Activated naive CD8-positive, alpha-beta T cell treated with anti-CD3 and anti-CD28 coated beads, Interleukin-2, amount 50 U/mL, for 24 hours (primary cell): Measurements from ENCODE around the gene C10orf71.

Experiments
- ATAC-seq: fragments of 150-1000 bp; cut with Tn5 transposase; one replicate; pipeline ENCODE4 v1.10.0; 2021
- DNase-seq: peaks from one replicate; pipeline ENCODE4 v3.0.0; 2021
- H3K27ac Mint-ChIP-seq: one replicate; pipeline ENCODE4 v1.8.0; 2021; ENCODE audit warnings: mild to moderate bottlenecking, mixed read lengths
- H3K27me3 Mint-ChIP-seq: one replicate; pipeline ENCODE4 v1.8.0; 2021; ENCODE audit warnings: mixed read lengths
- H3K36me3 Mint-ChIP-seq: one replicate; pipeline ENCODE4 v1.8.0; 2021; ENCODE audit warnings: low read depth, mixed read lengths
- H3K4me1 Mint-ChIP-seq: one replicate; pipeline ENCODE4 v1.8.0; 2021; ENCODE audit warnings: mixed read lengths
- H3K4me3 Mint-ChIP-seq: one replicate; pipeline ENCODE4 v1.8.0; 2021; ENCODE audit warnings: mild to moderate bottlenecking, moderate library complexity, mixed read lengths
- H3K9me3 Mint-ChIP-seq: one replicate; pipeline ENCODE4 v1.8.0; 2021; ENCODE audit warnings: mixed read lengths

The C10orf71 gene

GRCh38 chr10:49310460-49310859 lies 11.5 kb downstream of the C10orf71 start:
- ATAC-seq = peak; percentile 91

GRCh38 chr10:49310901-49311554 lies 12.1 kb downstream of the C10orf71 start:
- peaks cover 29% of the 10 kb centered on the region for H3K4me1 Mint-ChIP-seq
- peak overlapping the region; percentile 88 for H3K27ac Mint-ChIP-seq

More at GRCh38 chr10:49310460-49310859, 11.5 kb downstream of the C10orf71 start:
- Mint-ChIP-seq H3K36me3 (no peaks in the 10 kb centered on the region), H3K4me1 (peaks cover 29% of the 10 kb centered on the region), H3K9me3 (no peaks in the 10 kb centered on the region), H3K27me3 (peaks cover 2% of the 10 kb centered on the region), H3K27ac (peak overlapping the region; percentile 88), H3K4me3 (no peak overlapping the region)
- DNase-seq = peak; percentile 10

DNA sequence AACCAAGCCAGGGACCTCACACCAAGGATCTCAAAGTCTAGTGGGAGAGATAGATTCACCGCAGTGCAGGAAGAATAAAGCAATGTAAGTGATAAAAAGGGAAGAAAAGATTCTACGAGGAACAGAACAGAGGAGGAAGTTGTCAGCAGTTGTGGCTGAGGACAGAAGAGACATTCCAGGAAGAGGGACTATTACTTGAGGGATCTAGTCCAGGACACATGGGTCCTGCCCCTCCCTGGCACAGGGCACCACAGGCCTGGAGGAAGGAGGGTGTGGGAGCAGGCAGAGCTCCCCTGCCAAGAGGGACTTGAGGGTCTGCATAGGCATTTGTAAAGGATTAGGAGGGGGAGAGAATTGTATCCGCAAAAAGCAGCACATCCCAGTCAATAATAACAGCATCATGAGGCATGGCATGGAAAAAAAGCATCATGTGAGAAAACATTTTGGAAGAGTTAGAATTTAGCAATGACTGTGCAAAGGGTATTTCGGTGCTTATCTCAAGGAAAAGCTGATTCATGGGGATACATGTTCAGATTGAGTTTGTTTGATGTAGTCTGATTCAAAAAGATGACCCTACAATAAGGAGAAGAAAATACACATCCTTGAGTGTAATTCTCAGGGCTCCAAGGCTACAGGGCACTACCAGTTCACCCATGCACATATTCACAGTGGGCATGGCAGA lies 12.7 kb downstream of the C10orf71 start:
- H3K9me3 Mint-ChIP-seq = no peaks in the 10 kb centered on the region
- ATAC-seq = no peak
- no peak overlapping the region for H3K27ac Mint-ChIP-seq
- peaks cover 2% of the 10 kb centered on the region for H3K27me3 Mint-ChIP-seq
- no peaks in the 10 kb centered on the region for H3K36me3 Mint-ChIP-seq
- no peak for DNase-seq
- H3K4me1 Mint-ChIP-seq = peaks cover 29% of the 10 kb centered on the region
- H3K4me3 Mint-ChIP-seq = no peak overlapping the region

More at GRCh38 chr10:49310901-49311554, 12.1 kb downstream of the C10orf71 start:
- no peak for DNase-seq
- no peak for ATAC-seq
- Mint-ChIP-seq H3K27me3 (peaks cover 2% of the 10 kb centered on the region), H3K9me3 (no peaks in the 10 kb centered on the region), H3K4me3 (no peak overlapping the region), H3K36me3 (no peaks in the 10 kb centered on the region)

DNA sequence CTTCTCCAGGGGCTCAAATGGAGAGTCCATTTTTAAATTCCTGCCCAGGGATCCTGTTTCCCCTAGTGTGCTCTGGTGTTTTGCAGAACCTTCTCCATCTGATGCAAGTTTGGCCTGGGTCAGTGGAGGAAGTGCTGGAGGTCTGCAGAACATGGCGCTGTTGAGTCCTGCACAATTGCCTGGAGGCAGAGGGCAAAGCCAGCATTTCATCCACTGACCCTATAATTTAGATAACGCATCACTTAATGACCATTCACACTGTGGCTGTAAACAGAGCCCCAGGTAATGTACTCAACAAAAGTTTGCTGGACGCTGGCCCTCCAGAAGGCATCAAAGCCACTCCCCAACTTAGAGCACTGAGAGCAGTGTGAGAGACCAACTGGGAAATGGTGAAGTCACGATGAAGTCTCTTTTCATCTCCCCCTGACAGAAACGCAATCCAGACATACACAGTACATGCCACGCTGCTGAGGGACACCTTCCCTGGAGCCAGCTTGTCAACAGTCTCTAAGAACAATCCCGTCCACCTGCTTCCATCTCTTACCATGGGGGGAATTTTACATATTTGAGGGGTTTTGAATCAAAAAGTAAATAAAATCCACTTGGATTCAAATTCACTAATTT lies 13.4 kb downstream of the C10orf71 start:
- Mint-ChIP-seq H3K9me3 (no peaks in the 10 kb centered on the region), H3K36me3 (no peaks in the 10 kb centered on the region), H3K4me1 (peaks cover 29% of the 10 kb centered on the region), H3K4me3 (no peak overlapping the region), H3K27me3 (peaks cover 2% of the 10 kb centered on the region), H3K27ac (peak overlapping the region; percentile 29)
- DNase-seq (no peak), ATAC-seq (no peak)

DNA sequence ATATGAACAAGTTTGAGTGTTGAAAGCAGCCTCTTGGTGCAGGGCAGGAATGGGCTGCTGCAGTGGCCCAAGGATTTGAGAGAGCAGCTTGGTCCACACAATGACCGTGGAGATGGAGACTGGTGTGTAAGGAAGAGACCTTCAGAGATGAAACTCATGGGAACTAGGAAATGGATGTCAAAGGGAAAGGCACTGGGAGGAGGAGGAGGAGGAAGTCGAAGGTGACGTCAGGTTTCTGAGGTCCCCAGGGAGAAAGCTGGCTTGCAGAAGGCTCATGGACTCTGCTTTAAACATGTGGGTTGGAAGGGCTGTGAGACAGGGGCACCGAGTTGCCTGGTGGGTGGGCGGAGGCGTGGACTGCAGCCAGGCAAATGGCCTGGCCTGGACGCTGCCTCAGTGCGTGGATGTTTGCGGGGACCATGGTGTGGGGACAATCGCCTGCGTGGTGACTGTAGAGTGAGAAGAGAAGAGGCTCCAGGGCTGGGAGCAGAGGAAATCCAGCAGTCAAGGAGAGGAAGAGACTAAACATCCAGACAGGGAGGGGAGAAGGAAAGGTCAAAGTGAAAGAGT lies 14.6 kb downstream of the C10orf71 start:
- peaks cover 29% of the 10 kb centered on the region for H3K4me1 Mint-ChIP-seq

DNA sequence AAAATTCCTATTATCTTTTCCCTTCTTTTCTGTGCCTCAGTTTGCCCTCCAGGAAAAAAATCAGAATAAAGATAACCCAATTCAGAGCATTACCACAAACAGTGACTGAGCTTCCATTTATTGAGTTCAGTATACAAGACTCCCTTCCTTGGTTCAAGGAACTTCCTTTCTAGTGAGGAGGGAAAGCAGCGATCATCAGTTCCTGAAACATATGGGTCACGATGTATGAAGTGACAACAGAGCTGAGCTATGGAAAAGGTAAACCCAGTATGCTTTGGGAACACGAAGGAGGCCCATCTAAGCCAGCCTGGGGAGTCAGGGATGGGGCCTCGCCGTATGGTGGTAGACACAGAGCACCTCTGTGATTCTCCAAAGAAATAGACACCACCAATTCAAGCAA lies 15.8 kb downstream of the C10orf71 start:
- Mint-ChIP-seq H3K4me3 (no peak overlapping the region), H3K27me3 (peaks cover 2% of the 10 kb centered on the region), H3K9me3 (no peaks in the 10 kb centered on the region), H3K36me3 (no peaks in the 10 kb centered on the region), H3K27ac (no peak overlapping the region), H3K4me1 (peaks cover 22% of the 10 kb centered on the region)
- ATAC-seq = no peak
- no peak for DNase-seq

More for the DNA sequence above, 14.6 kb downstream of the C10orf71 start:
- no peak overlapping the region for H3K27ac Mint-ChIP-seq
- H3K27me3 Mint-ChIP-seq = peaks cover 2% of the 10 kb centered on the region
- no peaks in the 10 kb centered on the region for H3K9me3 Mint-ChIP-seq
- no peak overlapping the region for H3K4me3 Mint-ChIP-seq
- H3K36me3 Mint-ChIP-seq = no peaks in the 10 kb centered on the region
- no peak for ATAC-seq
- DNase-seq = no peak

DNA sequence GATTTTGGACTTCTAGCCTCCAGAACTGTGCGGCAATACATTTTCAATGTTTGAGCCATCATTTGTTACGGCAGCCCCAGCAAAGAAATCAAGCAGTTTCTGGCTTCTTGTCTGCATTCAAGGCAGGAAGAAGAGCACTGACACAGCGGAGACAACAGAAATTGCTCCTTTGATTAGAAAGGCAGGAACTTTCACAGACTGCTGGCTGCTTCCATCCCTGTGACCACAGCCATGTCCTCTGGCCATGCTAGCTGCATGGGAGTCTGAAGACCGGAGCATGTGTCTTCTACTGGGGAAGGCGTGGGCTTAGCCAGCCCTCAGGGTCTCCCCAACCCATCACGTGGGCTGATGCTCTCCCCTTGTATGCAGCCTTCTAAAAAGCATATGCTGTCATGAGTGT lies 19.1 kb downstream of the C10orf71 start:
- H3K27ac Mint-ChIP-seq = no peak overlapping the region
- H3K36me3 Mint-ChIP-seq = no peaks in the 10 kb centered on the region
- no peaks in the 10 kb centered on the region for H3K4me1 Mint-ChIP-seq
- DNase-seq (no peak), ATAC-seq (no peak)
- H3K4me3 Mint-ChIP-seq = no peak overlapping the region
- H3K9me3 Mint-ChIP-seq = no peaks in the 10 kb centered on the region
- peaks cover 2% of the 10 kb centered on the region for H3K27me3 Mint-ChIP-seq

GRCh38 chr10:49318755-49319154 lies 19.8 kb downstream of the C10orf71 start:
- H3K27ac Mint-ChIP-seq = no peak overlapping the region

GRCh38 chr10:49319206-49319605 lies 20.2 kb downstream of the C10orf71 start:
- Mint-ChIP-seq H3K4me3 (no peak overlapping the region), H3K4me1 (no peaks in the 10 kb centered on the region), H3K27me3 (no peaks in the 10 kb centered on the region), H3K36me3 (no peaks in the 10 kb centered on the region), H3K27ac (no peak overlapping the region), H3K9me3 (no peaks in the 10 kb centered on the region)
- no peak for DNase-seq
- ATAC-seq = no peak

More at GRCh38 chr10:49318755-49319154, 19.8 kb downstream of the C10orf71 start:
- H3K36me3 Mint-ChIP-seq = no peaks in the 10 kb centered on the region
- no peaks in the 10 kb centered on the region for H3K27me3 Mint-ChIP-seq
- no peaks in the 10 kb centered on the region for H3K4me1 Mint-ChIP-seq
- no peak overlapping the region for H3K4me3 Mint-ChIP-seq
- no peak for DNase-seq
- no peaks in the 10 kb centered on the region for H3K9me3 Mint-ChIP-seq
- ATAC-seq = no peak

- ATAC-seq = no peak
- no peak for DNase-seq
- no peaks in the 10 kb centered on the region for H3K4me1 Mint-ChIP-seq
- no peak overlapping the region for H3K27ac Mint-ChIP-seq
- no peaks in the 10 kb centered on the region for H3K9me3 Mint-ChIP-seq
- no peaks in the 10 kb centered on the region for H3K36me3 Mint-ChIP-seq
- no peak overlapping the region for H3K4me3 Mint-ChIP-seq
- no peaks in the 10 kb centered on the region for H3K27me3 Mint-ChIP-seq
Observed at GRCh38 chr10:49320191-49320590, 21.2 kb downstream of the C10orf71 start.

GRCh38 chr10:49321021-49321420 lies 22.1 kb downstream of the C10orf71 start:
- H3K4me1 Mint-ChIP-seq = no peaks in the 10 kb centered on the region
- H3K27ac Mint-ChIP-seq = no peak overlapping the region
- H3K9me3 Mint-ChIP-seq = no peaks in the 10 kb centered on the region
- DNase-seq (no peak), ATAC-seq (no peak)
- no peaks in the 10 kb centered on the region for H3K27me3 Mint-ChIP-seq
- no peaks in the 10 kb centered on the region for H3K36me3 Mint-ChIP-seq
- no peak overlapping the region for H3K4me3 Mint-ChIP-seq

DNA sequence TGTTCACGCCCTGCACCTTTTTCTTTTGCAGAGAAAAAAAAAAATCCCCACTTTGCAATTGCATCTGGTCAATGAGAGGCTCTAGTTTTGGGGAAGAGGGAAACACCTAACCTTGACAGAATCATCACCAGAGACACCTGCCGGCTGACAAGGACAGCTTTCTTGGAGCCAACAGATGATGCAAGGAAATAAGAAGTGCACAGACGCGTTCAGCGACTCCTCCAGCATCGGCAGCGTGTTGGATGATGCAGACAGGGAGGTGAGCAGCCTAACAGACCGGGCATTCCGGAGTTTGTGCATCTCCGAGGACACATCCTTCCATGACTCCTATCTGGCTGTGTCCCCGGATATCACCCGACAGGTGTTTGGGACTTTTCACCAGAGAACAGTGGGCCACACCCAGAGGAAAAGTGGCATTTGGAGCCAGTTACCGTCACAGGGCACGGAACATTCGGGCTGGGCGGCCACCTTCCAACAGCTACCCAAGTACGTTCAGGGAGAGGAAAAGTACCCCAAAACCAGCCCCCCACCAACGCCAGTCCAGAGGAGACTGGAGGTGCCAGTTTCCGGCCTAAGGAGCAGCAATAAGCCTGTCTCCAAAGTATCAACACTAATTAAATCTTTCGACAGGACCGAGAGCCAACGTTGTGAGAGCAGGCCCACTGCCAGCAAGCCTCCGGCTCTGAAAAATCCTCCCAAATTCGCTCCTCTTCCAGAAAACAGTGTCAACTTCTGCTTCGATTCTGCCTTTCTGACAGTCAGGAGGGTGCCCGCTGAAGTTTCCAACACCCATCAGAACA lies 23.6 kb downstream of the C10orf71 start:
- Mint-ChIP-seq H3K27me3 (no peaks in the 10 kb centered on the region), H3K36me3 (no peaks in the 10 kb centered on the region), H3K4me3 (no peak overlapping the region), H3K4me1 (no peaks in the 10 kb centered on the region), H3K27ac (no peak overlapping the region), H3K9me3 (no peaks in the 10 kb centered on the region)
- ATAC-seq (no peak), DNase-seq (no peak)

GRCh38 chr10:49323171-49323895 lies 24.4 kb downstream of the C10orf71 start:
- H3K9me3 Mint-ChIP-seq = no peaks in the 10 kb centered on the region
- H3K4me3 Mint-ChIP-seq = no peak overlapping the region
- no peaks in the 10 kb centered on the region for H3K36me3 Mint-ChIP-seq
- H3K27me3 Mint-ChIP-seq = no peaks in the 10 kb centered on the region
- H3K27ac Mint-ChIP-seq = no peak overlapping the region
- no peak for DNase-seq
- H3K4me1 Mint-ChIP-seq = no peaks in the 10 kb centered on the region
- ATAC-seq = no peak

DNA sequence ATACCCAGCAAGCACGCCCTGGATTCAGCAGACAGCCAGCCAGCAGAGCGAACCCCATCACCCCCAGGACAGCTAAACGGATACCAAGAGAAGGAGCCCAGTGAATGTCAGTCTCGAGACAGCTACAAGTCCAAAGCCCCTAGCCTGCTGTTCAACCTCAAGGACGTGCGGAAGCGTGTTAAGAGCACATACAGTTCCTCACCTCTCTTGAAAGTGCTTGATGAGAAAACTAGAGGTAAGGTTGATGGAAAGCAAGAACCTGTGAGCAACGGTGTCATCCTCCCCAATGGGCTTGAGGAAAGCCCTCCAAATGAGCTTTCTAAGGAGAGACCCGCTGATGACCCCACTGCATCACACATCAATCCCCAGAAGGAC lies 24.9 kb downstream of the C10orf71 start:
- DNase-seq (no peak), ATAC-seq (no peak)
- Mint-ChIP-seq H3K27ac (no peak overlapping the region), H3K9me3 (no peaks in the 10 kb centered on the region), H3K4me3 (no peak overlapping the region), H3K27me3 (no peaks in the 10 kb centered on the region), H3K4me1 (no peaks in the 10 kb centered on the region), H3K36me3 (no peaks in the 10 kb centered on the region)
